Progenitor cell of endocrine pancreas (in vitro differentiated cells): ENCODE measurements around the gene MLST8. TPM values are rescaled to one million over a fixed set of nuclear protein-coding genes. Genes with fewer than 3 reads are reported as not detected.

ENCODE experiments used
- DNase-seq: peaks from one replicate; pipeline ENCODE4 v3.0.0; 2021; ENCODE audit warnings: low spot score; ENCODE audit not compliant: unreplicated experiment
- H3K27ac Mint-ChIP-seq: 2 replicates; pipeline ENCODE4 v1.8.0; 2021; ENCODE audit warnings: mild to moderate bottlenecking, moderate library complexity, mixed read lengths
- H3K27me3 Mint-ChIP-seq: 2 replicates; pipeline ENCODE4 v1.8.0; 2021; ENCODE audit warnings: mixed read lengths
- H3K36me3 Mint-ChIP-seq: 2 replicates; pipeline ENCODE4 v1.8.0; 2022; ENCODE audit warnings: mixed read lengths; ENCODE audit not compliant: insufficient read depth
- H3K4me1 Mint-ChIP-seq: 2 replicates; pipeline ENCODE4 v1.8.0; 2021; ENCODE audit warnings: low read depth, mixed read lengths
- H3K4me3 Mint-ChIP-seq: 2 replicates; pipeline ENCODE4 v1.8.0; 2021; ENCODE audit warnings: low read depth, mild to moderate bottlenecking, moderate library complexity, mixed read lengths
- H3K9me3 Mint-ChIP-seq: 2 replicates; pipeline ENCODE4 v1.8.0; 2021; ENCODE audit warnings: low read depth, mixed read lengths
- CTCF ChIP-seq: fragments of 200-600 bp; sonication (generic); IDR thresholded peaks from one replicate; pipeline ENCODE4 v1.5.0; 2021; ENCODE audit warnings: antibody characterized with exemption, mild to moderate bottlenecking; ENCODE audit not compliant: unreplicated experiment
- total RNA-seq: library from RNA; stranded (reverse); gene quantifications from 2 replicates; pipeline ENCODE4 v1.2.1, GENCODE V29; 2021

The MLST8 gene
- total RNA-seq, 1 donor from 2014 or later, result 51.5 TPM

DNA sequence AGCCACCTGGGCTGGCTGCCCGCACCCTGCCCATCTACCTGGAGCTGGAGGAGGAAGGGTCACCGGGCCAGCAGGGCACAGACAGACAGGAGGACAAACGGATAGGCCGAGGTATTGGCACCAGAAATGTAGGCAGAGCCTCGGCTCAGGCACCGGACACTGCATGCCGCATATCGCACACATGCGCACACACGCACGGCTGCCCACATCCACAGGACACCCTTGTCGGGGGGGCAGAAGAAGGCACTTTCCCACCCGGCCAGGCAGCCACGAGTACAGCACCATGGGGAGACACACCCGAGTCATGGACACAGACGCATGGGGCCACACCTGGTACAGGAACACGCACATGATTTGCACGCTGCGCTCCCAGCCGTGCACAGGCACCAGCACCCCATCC, 23.3 kb upstream of the MLST8 start:
- peaks cover 5% of the 10 kb centered on the region for H3K36me3 Mint-ChIP-seq
- H3K27ac Mint-ChIP-seq, result no peak overlapping the region
- no peaks in the 10 kb centered on the region for H3K9me3 Mint-ChIP-seq
- H3K4me3 Mint-ChIP-seq, result no peak overlapping the region
- H3K4me1 Mint-ChIP-seq, result no peaks in the 10 kb centered on the region
- DNase-seq, result no peak
- TF ChIP-seq CTCF, result no peak
- H3K27me3 Mint-ChIP-seq, result no peaks in the 10 kb centered on the region

- no peak for TF ChIP-seq CTCF
- DNase-seq, result no peak
- Mint-ChIP-seq H3K4me3 (no peak overlapping the region), H3K27me3 (no peaks in the 10 kb centered on the region), H3K9me3 (no peaks in the 10 kb centered on the region), H3K4me1 (no peaks in the 10 kb centered on the region), H3K27ac (no peak overlapping the region), H3K36me3 (peaks cover 2% of the 10 kb centered on the region)
These were observed 21.6 kb upstream of the MLST8 start for GRCh38 chr16:2183671-2184070.

- peaks cover 2% of the 10 kb centered on the region for H3K36me3 Mint-ChIP-seq
- TF ChIP-seq CTCF, result no peak
- no peaks in the 10 kb centered on the region for H3K4me1 Mint-ChIP-seq
- no peak for DNase-seq
- H3K27ac Mint-ChIP-seq, result no peak overlapping the region
- no peaks in the 10 kb centered on the region for H3K9me3 Mint-ChIP-seq
- H3K4me3 Mint-ChIP-seq, result no peak overlapping the region
- H3K27me3 Mint-ChIP-seq, result no peaks in the 10 kb centered on the region
These were observed 20.9 kb upstream of the MLST8 start for GRCh38 chr16:2184346-2184745.

DNA sequence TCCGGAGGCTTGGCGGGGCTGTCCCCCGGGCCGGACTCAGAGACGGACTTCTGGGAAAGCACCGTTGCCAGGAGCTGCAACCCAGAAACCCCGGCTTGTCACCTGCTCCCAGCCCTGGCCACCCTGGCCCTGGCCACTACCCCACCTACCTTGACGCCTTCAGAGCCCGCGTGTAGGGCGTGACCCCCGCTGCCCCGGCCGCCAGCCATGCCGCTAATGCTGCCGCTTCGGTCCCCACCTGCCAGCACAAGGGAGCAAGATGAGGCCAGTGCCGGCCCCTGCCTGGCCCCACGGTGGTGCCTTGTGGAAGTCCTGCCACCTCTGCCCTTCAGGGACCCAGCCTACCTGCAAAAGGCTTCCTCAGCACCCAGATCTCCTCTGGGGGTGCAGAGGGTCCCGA, 20.3 kb upstream of the MLST8 start:
- Mint-ChIP-seq H3K9me3 (no peaks in the 10 kb centered on the region), H3K27ac (no peak overlapping the region), H3K4me1 (no peaks in the 10 kb centered on the region), H3K36me3 (peaks cover 2% of the 10 kb centered on the region), H3K4me3 (no peak overlapping the region), H3K27me3 (no peaks in the 10 kb centered on the region)
- no peak for DNase-seq
- no peak for TF ChIP-seq CTCF

- Mint-ChIP-seq H3K27ac (no peak overlapping the region), H3K27me3 (no peaks in the 10 kb centered on the region), H3K4me3 (no peak overlapping the region), H3K36me3 (peaks cover 2% of the 10 kb centered on the region), H3K9me3 (no peaks in the 10 kb centered on the region), H3K4me1 (no peaks in the 10 kb centered on the region)
- no peak for TF ChIP-seq CTCF
- no peak for DNase-seq
These were observed 19.2 kb upstream of the MLST8 start for GRCh38 chr16:2186064-2186463.

- H3K36me3 Mint-ChIP-seq, result peaks cover 2% of the 10 kb centered on the region
- no peaks in the 10 kb centered on the region for H3K4me1 Mint-ChIP-seq
- no peak overlapping the region for H3K27ac Mint-ChIP-seq
- no peaks in the 10 kb centered on the region for H3K27me3 Mint-ChIP-seq
- no peak overlapping the region for H3K4me3 Mint-ChIP-seq
- DNase-seq, result no peak
- H3K9me3 Mint-ChIP-seq, result no peaks in the 10 kb centered on the region
- TF ChIP-seq CTCF, result no peak
These were observed 18.7 kb upstream of the MLST8 start for GRCh38 chr16:2186505-2186904.
